Osteoblast (primary cell): ENCODE data around the gene PTPRF. TPM values are rescaled to one million over a fixed set of nuclear protein-coding genes. Genes with fewer than 3 reads are reported as not detected.
"Not testable (repeated sequence)": the region's sequence is repeated elsewhere in the genome, so short reads cannot be mapped to it uniquely, and the experiment has no call there.

Experiments
- DNase-seq: peaks from one replicate; pipeline ENCODE4 v3.0.0; 2011; ENCODE audit warnings: low spot score, mixed read lengths; ENCODE audit not compliant: insufficient read length; ENCODE audit errors: missing footprints
- H2AFZ ChIP-seq: 2 replicates; pipeline ENCODE4 v1.6.0; 2011; ENCODE audit warnings: mild to moderate bottlenecking, low read length
- H3K27ac ChIP-seq: 2 replicates; pipeline ENCODE4 v1.5.1; 2011; ENCODE audit warnings: mild to moderate bottlenecking, low read depth, low read length, moderate library complexity
- H3K27me3 ChIP-seq: 2 replicates; pipeline ENCODE4 v1.6.0; 2012; ENCODE audit warnings: mild to moderate bottlenecking, control low read depth, inconsistent platforms, low read length, moderate library complexity; ENCODE audit not compliant: insufficient read depth
- H3K36me3 ChIP-seq: 2 replicates; pipeline ENCODE4 v1.5.1; 2011; ENCODE audit warnings: mild to moderate bottlenecking, low read length, control low read depth, moderate library complexity; ENCODE audit not compliant: insufficient read depth
- H3K4me1 ChIP-seq: 2 replicates; pipeline ENCODE4 v1.5.1; 2011; ENCODE audit warnings: mild to moderate bottlenecking, low read length, control low read depth, moderate library complexity; ENCODE audit not compliant: insufficient read depth
- H3K4me2 ChIP-seq: 2 replicates; pipeline ENCODE4 v1.6.0; 2011; ENCODE audit warnings: mild to moderate bottlenecking, low read length; ENCODE audit not compliant: insufficient read depth
- H3K4me3 ChIP-seq: fragments of 200-600 bp; sonication (generic); 3 replicates; pipeline ENCODE4 v1.5.1; 2012; ENCODE audit warnings: mild to moderate bottlenecking, low read length, inconsistent platforms; ENCODE audit not compliant: insufficient read depth
- H3K79me2 ChIP-seq: 2 replicates; pipeline ENCODE4 v1.6.0; 2012; ENCODE audit warnings: mild to moderate bottlenecking, low read length, control low read depth, inconsistent platforms; ENCODE audit not compliant: insufficient read depth
- H3K9me3 ChIP-seq: 2 replicates; pipeline ENCODE4 v1.5.1; 2011; ENCODE audit warnings: low read depth, low read length, control low read depth
- H4K20me1 ChIP-seq: 2 replicates; pipeline ENCODE4 v1.6.0; 2012; ENCODE audit warnings: mild to moderate bottlenecking, low read length, control low read depth; ENCODE audit not compliant: insufficient read depth
- total RNA-seq: library from RNA; depleted of rRNA; stranded (reverse); fragments of >200 nt; gene quantifications from 2 replicates; pipeline ENCODE4 v1.2.3, GENCODE V29; 2012
- TF ChIP-seq, protein P1 (sequence below): IDR thresholded peaks from 2 replicates; pipeline ENCODE4 v1.5.1; 2011; ENCODE audit warnings: mild to moderate bottlenecking, low read depth, low read length, moderate library complexity; ENCODE audit errors: extremely low read depth

PTPRF gene
- total RNA-seq, 1 donor, result 13.0 TPM

DNA sequence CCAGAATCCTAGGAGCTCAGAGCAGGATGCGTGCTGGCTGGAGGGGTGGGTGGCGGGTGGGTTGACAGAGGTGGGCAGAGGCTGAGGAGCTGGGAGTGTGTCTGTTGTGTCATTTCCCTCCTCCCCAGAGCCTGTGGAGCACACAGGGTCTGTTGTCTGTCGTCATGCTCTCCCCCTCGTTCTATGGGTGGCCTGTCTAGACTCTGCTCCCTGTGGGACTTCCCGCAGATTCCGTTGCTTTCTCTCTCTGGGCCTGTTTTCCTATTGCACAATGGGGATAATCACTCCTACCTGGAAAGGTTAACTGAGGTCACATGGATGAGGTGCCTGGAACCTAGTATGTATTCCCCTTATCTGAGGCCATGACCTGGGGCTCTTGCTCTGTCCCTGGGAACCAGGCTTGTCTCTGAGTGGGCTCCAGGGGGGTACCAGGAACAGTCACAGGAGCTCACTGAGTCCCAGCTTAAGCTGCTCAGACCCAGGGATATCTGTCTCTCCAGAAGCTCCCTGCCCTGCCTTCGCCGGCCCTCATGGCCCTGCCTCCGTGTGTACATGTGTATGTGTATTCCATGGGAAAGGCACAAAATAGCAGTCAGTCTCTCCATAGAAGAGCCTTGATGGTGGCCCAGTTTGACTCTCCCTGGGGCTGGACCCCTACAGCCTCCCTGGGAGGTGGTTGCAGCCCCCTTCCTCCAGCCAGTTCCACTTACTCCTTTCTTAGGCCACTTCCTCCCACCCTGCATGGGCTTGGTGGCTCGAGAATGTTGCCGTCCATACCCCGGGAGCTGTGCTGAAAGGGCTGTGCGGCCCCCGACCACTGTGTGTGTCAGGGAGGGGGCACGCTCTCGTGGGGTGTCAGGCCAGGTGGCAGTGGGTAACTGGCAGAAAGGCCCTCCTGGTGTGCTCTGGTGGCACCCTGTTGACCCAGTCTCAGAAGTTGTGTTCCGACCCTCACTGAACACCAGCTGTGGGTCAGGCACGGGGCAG lies 17.9 kb downstream of the PTPRF start:
- H3K4me3 ChIP-seq, result no peak overlapping the region
- no peak for DNase-seq
- H3K9me3 ChIP-seq, result no peaks in the 10 kb centered on the region
- TF ChIP-seq, protein P1, sequence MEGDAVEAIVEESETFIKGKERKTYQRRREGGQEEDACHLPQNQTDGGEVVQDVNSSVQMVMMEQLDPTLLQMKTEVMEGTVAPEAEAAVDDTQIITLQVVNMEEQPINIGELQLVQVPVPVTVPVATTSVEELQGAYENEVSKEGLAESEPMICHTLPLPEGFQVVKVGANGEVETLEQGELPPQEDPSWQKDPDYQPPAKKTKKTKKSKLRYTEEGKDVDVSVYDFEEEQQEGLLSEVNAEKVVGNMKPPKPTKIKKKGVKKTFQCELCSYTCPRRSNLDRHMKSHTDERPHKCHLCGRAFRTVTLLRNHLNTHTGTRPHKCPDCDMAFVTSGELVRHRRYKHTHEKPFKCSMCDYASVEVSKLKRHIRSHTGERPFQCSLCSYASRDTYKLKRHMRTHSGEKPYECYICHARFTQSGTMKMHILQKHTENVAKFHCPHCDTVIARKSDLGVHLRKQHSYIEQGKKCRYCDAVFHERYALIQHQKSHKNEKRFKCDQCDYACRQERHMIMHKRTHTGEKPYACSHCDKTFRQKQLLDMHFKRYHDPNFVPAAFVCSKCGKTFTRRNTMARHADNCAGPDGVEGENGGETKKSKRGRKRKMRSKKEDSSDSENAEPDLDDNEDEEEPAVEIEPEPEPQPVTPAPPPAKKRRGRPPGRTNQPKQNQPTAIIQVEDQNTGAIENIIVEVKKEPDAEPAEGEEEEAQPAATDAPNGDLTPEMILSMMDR, result no peak
- peaks cover 4% of the 10 kb centered on the region for H3K79me2 ChIP-seq
- H3K27me3 ChIP-seq, result no peaks in the 10 kb centered on the region
- H4K20me1 ChIP-seq, result no peaks in the 10 kb centered on the region
- H2AFZ ChIP-seq, result no peak overlapping the region
- no peaks in the 10 kb centered on the region for H3K36me3 ChIP-seq
- H3K27ac ChIP-seq, result no peak overlapping the region
- no peaks in the 10 kb centered on the region for H3K4me1 ChIP-seq
- H3K4me2 ChIP-seq, result no peak overlapping the region

DNA sequence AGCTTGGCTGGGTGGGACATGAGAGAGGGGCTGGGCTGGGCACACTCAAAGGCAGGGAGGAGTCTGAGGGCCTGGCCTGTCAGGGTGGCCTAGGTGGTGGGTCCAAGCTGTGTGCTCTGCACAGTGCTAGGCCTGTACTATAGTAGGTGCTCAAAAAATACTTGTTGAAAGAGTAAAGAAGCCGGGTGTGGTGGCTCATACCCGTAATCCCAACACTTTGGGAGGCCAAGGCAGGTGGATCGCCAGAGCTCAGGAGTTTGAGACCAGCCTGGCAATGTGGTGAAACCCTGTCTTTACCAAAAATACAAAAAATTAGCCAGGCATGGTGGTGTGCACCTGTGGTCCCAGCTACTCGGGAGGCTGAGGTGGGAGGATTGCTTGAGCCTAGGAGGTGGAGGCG lies 18.7 kb downstream of the PTPRF start:
- H3K27me3 ChIP-seq, DNase-seq, H2AFZ ChIP-seq, H3K4me2 ChIP-seq, H3K79me2 ChIP-seq, H3K36me3 ChIP-seq, H3K9me3 ChIP-seq, H3K27ac ChIP-seq, H4K20me1 ChIP-seq, H3K4me3 ChIP-seq, H3K4me1 ChIP-seq: not testable (repeated sequence)

DNA sequence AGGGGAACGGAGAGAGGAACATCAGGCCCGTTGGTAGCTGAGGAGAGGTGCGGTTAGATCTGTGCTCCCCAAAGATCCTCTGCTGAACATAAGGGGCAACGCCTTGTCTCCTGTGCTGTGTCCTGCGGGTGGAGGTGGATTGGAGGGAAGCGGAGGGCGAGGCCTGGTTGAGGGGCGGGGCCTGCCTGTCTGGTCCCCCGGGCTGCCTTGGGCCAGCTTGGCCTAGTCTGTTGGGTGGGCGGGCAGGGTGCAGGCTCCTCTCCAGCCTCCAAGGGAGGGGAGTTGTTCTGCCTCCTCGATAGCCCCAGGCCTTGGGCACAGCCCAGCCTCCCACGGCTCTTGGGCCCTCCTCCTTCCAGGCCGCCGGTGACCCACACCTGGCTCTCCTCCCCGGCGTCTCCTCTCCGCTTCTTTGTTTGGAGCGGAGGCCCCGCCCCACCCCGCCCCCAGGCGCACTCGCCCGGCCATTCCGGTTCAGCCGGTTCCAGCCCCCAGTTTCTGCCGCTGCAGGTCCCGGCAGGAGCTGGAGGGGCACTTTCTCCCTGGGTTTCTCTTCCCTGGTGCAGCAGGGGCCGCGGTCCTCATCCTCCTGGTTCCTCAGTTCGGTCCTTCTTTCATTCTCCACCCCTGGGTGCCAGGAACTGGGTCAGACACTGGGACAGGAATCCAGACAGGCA lies 19.4 kb downstream of the PTPRF start:
- Histone ChIP-seq H3K4me3 (no peak overlapping the region), H2AFZ (no peak overlapping the region), H3K9me3 (no peaks in the 10 kb centered on the region), H3K4me1 (no peaks in the 10 kb centered on the region), H3K4me2 (no peak overlapping the region), H3K27me3 (no peaks in the 10 kb centered on the region), H3K27ac (no peak overlapping the region), H3K36me3 (no peaks in the 10 kb centered on the region), H4K20me1 (no peaks in the 10 kb centered on the region), H3K79me2 (no peaks in the 10 kb centered on the region)
- TF ChIP-seq, protein P1, result no peak
- DNase-seq, result no peak

DNA sequence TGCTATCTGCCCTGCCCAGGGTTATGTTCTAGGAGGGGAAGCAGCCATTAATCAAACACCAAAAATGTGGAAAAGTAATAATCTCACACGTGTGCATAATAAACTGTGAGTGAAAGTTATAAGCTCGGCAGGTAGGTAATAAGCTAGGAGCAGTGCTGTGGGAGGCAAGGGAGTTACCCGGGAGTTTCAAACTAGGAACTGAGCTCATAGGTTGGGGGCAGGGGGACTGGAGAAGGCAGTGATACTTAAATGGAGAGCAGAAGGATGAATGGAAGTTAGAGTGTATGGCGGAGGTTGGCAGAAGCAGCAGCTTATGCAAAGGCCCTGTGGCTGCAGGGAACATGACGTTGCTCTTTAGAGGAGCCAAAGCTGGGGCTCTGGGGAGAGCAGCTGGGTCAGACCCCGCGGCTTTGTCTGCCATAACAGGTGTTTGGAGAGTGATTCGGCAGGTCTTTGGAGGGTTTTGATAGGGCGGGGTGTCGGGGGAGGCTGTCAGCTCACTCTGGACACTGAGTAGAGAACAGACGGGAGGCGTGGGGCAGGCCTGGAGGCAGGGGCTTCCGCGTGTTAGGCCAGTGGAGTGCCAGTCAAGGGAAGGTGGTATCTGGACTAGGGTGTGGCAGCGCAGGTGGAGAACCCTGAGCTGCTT lies 20.0 kb downstream of the PTPRF start:
- no peak for DNase-seq
- H3K27ac ChIP-seq, result no peak overlapping the region
- no peaks in the 10 kb centered on the region for H3K79me2 ChIP-seq
- no peaks in the 10 kb centered on the region for H4K20me1 ChIP-seq
- H3K4me3 ChIP-seq, result no peak overlapping the region
- H3K27me3 ChIP-seq, result no peaks in the 10 kb centered on the region
- H2AFZ ChIP-seq, result no peak overlapping the region
- no peaks in the 10 kb centered on the region for H3K9me3 ChIP-seq
- H3K36me3 ChIP-seq, result no peaks in the 10 kb centered on the region
- no peaks in the 10 kb centered on the region for H3K4me1 ChIP-seq
- TF ChIP-seq, protein P1, result no peak
- no peak overlapping the region for H3K4me2 ChIP-seq
